IMR-90 (cell line): Measurements from ENCODE around the gene NXF1. TPM values are rescaled to one million over a fixed set of nuclear protein-coding genes. Genes with fewer than 3 reads are reported as not detected.
A peak's percentile ranks its signal among the peaks of the same experiment; 100 is the strongest.

Experiments used
- ATAC-seq: fragments of 200-7000 bp; cut with Tn5 transposase; 2 replicates; pipeline ENCODE4 v1.9.1; 2020; ENCODE audit warnings: low read depth, mild to moderate bottlenecking, moderate library complexity
- BruUV-seq: library from RNA; stranded (reverse); fragments of 400-500 nt; replicated peaks from 2 replicates; lab custom pipeline; 2021; lab: Mats Ljungman, UMichigan
- CTCF ChIA-PET: fragments of 300-600 bp; formaldehyde crosslinking; extraction: SDS; loops from one replicate; lab custom pipeline; 2021; ENCODE audit warnings: antibody characterized with exemption; lab: Yijun Ruan, JAX
- POLR2A ChIA-PET: fragments of 300-600 bp; sonication (Branson Sonifier 250); formaldehyde crosslinking; loops from one replicate; lab custom pipeline; 2022; ENCODE audit warnings: antibody characterized with exemption; ENCODE audit not compliant: unreplicated experiment; lab: Charles Lee
- DNase-seq: peaks from one replicate; pipeline ENCODE4 v3.0.0; 2013
- H2AFZ ChIP-seq: replicated peaks from 2 replicates; pipeline ENCODE3; 2013; ENCODE audit warnings: low read length, mild to moderate bottlenecking; ENCODE audit not compliant: poor library complexity
- H2AK5ac ChIP-seq: 2 replicates; pipeline ENCODE4 v1.6.1; 2013; ENCODE audit warnings: low read depth, low read length, inconsistent platforms
- H2AK9ac ChIP-seq: replicated peaks from 2 replicates; pipeline ENCODE3; 2013; ENCODE audit warnings: mild to moderate bottlenecking, low read depth, low read length, moderate library complexity; ENCODE audit not compliant: poor library complexity
- H2BK120ac ChIP-seq: 2 replicates; pipeline ENCODE4 v1.6.1; 2013; ENCODE audit warnings: low read depth, low read length, inconsistent platforms
- H2BK15ac ChIP-seq: 3 replicates; pipeline ENCODE4 v1.6.1; 2013; ENCODE audit warnings: low read depth, low read length, inconsistent platforms
- H2BK20ac ChIP-seq: 2 replicates; pipeline ENCODE4 v1.6.1; 2013; ENCODE audit warnings: low read depth, mild to moderate bottlenecking, inconsistent platforms, low read length, moderate library complexity
- H2BK5ac ChIP-seq: 2 replicates; pipeline ENCODE4 v1.6.1; 2013; ENCODE audit warnings: mild to moderate bottlenecking, low read depth, low read length, inconsistent platforms; ENCODE audit not compliant: poor library complexity, severe bottlenecking
- H3K14ac ChIP-seq: replicated peaks from 2 replicates; pipeline ENCODE4 v1.6.1; 2013; ENCODE audit warnings: low read depth, low read length, inconsistent platforms
- H3K18ac ChIP-seq: 2 replicates; pipeline ENCODE4 v1.6.1; 2013; ENCODE audit warnings: low read depth, low read length, control low read depth
- H3K23ac ChIP-seq: 2 replicates; pipeline ENCODE4 v1.6.1; 2013; ENCODE audit warnings: low read depth, low read length, inconsistent platforms
- H3K27ac ChIP-seq: 2 replicates; pipeline ENCODE4 v1.5.1; 2013; ENCODE audit warnings: mild to moderate bottlenecking, control low read depth, low read length; ENCODE audit not compliant: insufficient read depth
- H3K27me3 ChIP-seq: 2 replicates; pipeline ENCODE4 v1.6.1; 2013; ENCODE audit warnings: low read length; ENCODE audit not compliant: control insufficient read depth, insufficient read depth
- H3K36me3 ChIP-seq: 2 replicates; pipeline ENCODE4 v1.6.1; 2013; ENCODE audit warnings: low read length, mixed read lengths; ENCODE audit not compliant: control insufficient read depth, insufficient read depth
- H3K4ac ChIP-seq: 2 replicates; pipeline ENCODE4 v1.6.1; 2013; ENCODE audit warnings: low read depth, low read length, inconsistent platforms
- H3K4me1 ChIP-seq: 2 replicates; pipeline ENCODE4 v1.6.1; 2013; ENCODE audit warnings: low read length, mixed read lengths; ENCODE audit not compliant: control insufficient read depth, insufficient read depth
- H3K4me2 ChIP-seq: 2 replicates; pipeline ENCODE4 v1.6.1; 2013; ENCODE audit warnings: low read depth, mild to moderate bottlenecking, control low read depth, low read length, moderate library complexity
- H3K4me3 ChIP-seq: 2 replicates; pipeline ENCODE4 v1.5.1; 2013; ENCODE audit warnings: low read depth, mild to moderate bottlenecking, control low read depth, low read length, moderate library complexity; ENCODE audit not compliant: insufficient read depth
- H3K56ac ChIP-seq: 2 replicates; pipeline ENCODE4 v1.6.1; 2013; ENCODE audit warnings: low read length, inconsistent platforms; ENCODE audit not compliant: insufficient read depth; ENCODE audit errors: extremely low read depth
- H3K79me1 ChIP-seq, 2 experiments: 2 replicates each; pipeline ENCODE4 v1.6.1; 2013; ENCODE audit warnings: low read length in 2 of 2, inconsistent platforms in 1 of 2, low read depth in 1 of 2
- H3K9ac ChIP-seq: 2 replicates; pipeline ENCODE4 v1.6.1; 2013; ENCODE audit warnings: low read depth, low read length, control low read depth
- H3K9me1 ChIP-seq: 2 replicates; pipeline ENCODE4 v1.6.1; 2013; ENCODE audit warnings: low read length, inconsistent platforms; ENCODE audit not compliant: insufficient read depth
- H3K9me3 ChIP-seq: 2 replicates; pipeline ENCODE4 v1.6.1; 2013; ENCODE audit warnings: low read length; ENCODE audit not compliant: control insufficient read depth, insufficient read depth
- H4K20me1 ChIP-seq: 2 replicates; pipeline ENCODE4 v1.6.1; 2013; ENCODE audit warnings: low read length, inconsistent platforms; ENCODE audit not compliant: insufficient read depth
- H4K5ac ChIP-seq: 2 replicates; pipeline ENCODE4 v1.6.1; 2013; ENCODE audit warnings: mild to moderate bottlenecking, low read depth, low read length, control low read depth
- H4K8ac ChIP-seq, 2 experiments: 2 replicates each; pipeline ENCODE4 v1.6.1; 2013; ENCODE audit warnings: low read depth in 2 of 2, low read length in 2 of 2, control low read depth in 1 of 2, inconsistent platforms in 1 of 2
- H4K91ac ChIP-seq: 2 replicates; pipeline ENCODE4 v1.6.1; 2013; ENCODE audit warnings: low read depth, low read length, inconsistent platforms; ENCODE audit not compliant: insufficient read depth
- BHLHE40 ChIP-seq: fragments of 150-350 bp; IDR thresholded peaks from 2 replicates; pipeline ENCODE4 v1.6.1; 2016; ENCODE audit warnings: mild to moderate bottlenecking, low read depth, low read length
- CEBPB ChIP-seq: IDR thresholded peaks from 2 replicates; pipeline ENCODE4 v1.6.1; 2012; ENCODE audit warnings: low read depth, low read length, improper control_type of control experiment
- CHD1 ChIP-seq: IDR thresholded peaks from 2 replicates; pipeline ENCODE4 v1.6.1; 2012; ENCODE audit warnings: low read depth, low read length, improper control_type of control experiment
- CTCF ChIP-seq: conservative IDR thresholded peaks from 2 replicates; pipeline ENCODE4 v1.5.1; 2012; ENCODE audit warnings: mild to moderate bottlenecking, low read depth, low read length, improper control_type of control experiment
- MAFK ChIP-seq: IDR thresholded peaks from 2 replicates; pipeline ENCODE4 v1.6.1; 2012; ENCODE audit warnings: low read depth, low read length, improper control_type of control experiment
- MAZ ChIP-seq: IDR thresholded peaks from 2 replicates; pipeline ENCODE4 v1.6.1; 2012; ENCODE audit warnings: low read depth, mild to moderate bottlenecking, low read length, improper control_type of control experiment, moderate library complexity, borderline replicate concordance
- NFE2L2 ChIP-seq: fragments of 150-350 bp; IDR thresholded peaks from 2 replicates; pipeline ENCODE4 v1.6.1; 2016; ENCODE audit warnings: low read depth, mild to moderate bottlenecking, low read length
- POLR2A ChIP-seq: IDR thresholded peaks from 2 replicates; pipeline ENCODE4 v1.6.1; 2012; ENCODE audit warnings: mild to moderate bottlenecking, low read depth, low read length
- RCOR1 ChIP-seq: IDR thresholded peaks from 2 replicates; pipeline ENCODE4 v1.6.1; 2012; ENCODE audit warnings: mild to moderate bottlenecking, low read length, improper control_type of control experiment; ENCODE audit not compliant: insufficient replicate concordance
- WGBS, 2 experiments: methylation state at CpG; one replicate each; pipeline versions ENCODE4 v1.1.5 to v1.1.7; 2013; ENCODE audit warnings: missing lambda C conversion rate in 2 of 2; ENCODE audit not compliant: insufficient read length in 1 of 2; ENCODE audit errors: extremely low coverage in 2 of 2; 5-methylcytosine and 5-hydroxymethylcytosine counted together
- dilution Hi-C: fragments of 300-500 bp; cut with HindIII; formaldehyde crosslinking; loops from one replicate; pipeline ENCODE4 v1.14.3; 2018; ENCODE audit warnings: low sequenced_read_pairs; ENCODE audit not compliant: unreplicated experiment
- in situ Hi-C: fragments of 300-500 bp; cut with MboI; formaldehyde crosslinking; loops from 3 replicates; pipeline ENCODE4 v1.14.3; 2019; ENCODE audit warnings: low sequenced_read_pairs, inconsistent platforms, mixed read lengths
- intact Hi-C: fragments of 100-400 bp; cut with micrococcal nuclease; formaldehyde crosslinking; loops from 2 replicates; pipeline ENCODE4 v1.10.0; 2022
- polyA plus RNA-seq, 3 experiments: library from polyadenylated mRNA; depleted of rRNA; stranded (reverse); fragments of >200 nt; gene quantifications; 2 replicates each; pipeline ENCODE4 v1.2.3, GENCODE V29; 2012; ENCODE audit warnings: low replicate concordance in 1 of 3
- total RNA-seq: library from RNA; depleted of rRNA; stranded (reverse); fragments of >200 nt; gene quantifications from 2 replicates; pipeline ENCODE4 v1.2.3, GENCODE V29; 2012

The NXF1 gene
- total and polyA plus RNA-seq, 2 of the 4 experiments (the other 2 are of a cell fraction) = 26.3 to 97.4 TPM

- Histone ChIP-seq H3K27ac (peak overlapping the region; percentile 71), H4K20me1 (peaks cover 22% of the 10 kb centered on the region), H2AK9ac (peak overlapping the region; percentile 99), H2BK20ac (no peak overlapping the region), H2AK5ac (peak overlapping the region; percentile 65), H4K8ac (peak overlapping the region in 1 of 2 experiments; percentile 10; a peak in 2 of 4 replicates), H3K79me1 (peaks cover 26 to 62% of the 10 kb centered on the region in 2 experiments), H3K23ac (peak overlapping the region; percentile 78), H2AFZ (peak overlapping the region; percentile 99), H3K36me3 (peaks cover 36% of the 10 kb centered on the region), H3K4me3 (peak overlapping the region; percentile 82), H3K4ac (peak overlapping the region; percentile 68), H2BK15ac (no peak overlapping the region), H3K14ac (peak overlapping the region; percentile 80), H3K9ac (peak overlapping the region; percentile 81), H3K9me3 (no peaks in the 10 kb centered on the region), H4K5ac (peak overlapping the region; percentile 8; the same call in 1 of the 2 replicates), H4K91ac (peak overlapping the region; percentile 23; the same call in 1 of the 2 replicates), H3K18ac (peak overlapping the region; percentile 19), H2BK5ac (peak overlapping the region; percentile 63), H3K27me3 (no peaks in the 10 kb centered on the region), H3K9me1 (peaks cover 26% of the 10 kb centered on the region), H3K4me2 (peak overlapping the region; percentile 89), H3K4me1 (peaks cover 26% of the 10 kb centered on the region), H3K56ac (peak overlapping the region; percentile 78), H2BK120ac (no peak overlapping the region)
- DNase-seq (peak; percentile 55), ATAC-seq (peak; percentile 21)
- 3% methylated on average over 5 of the region's 14 CpGs; no CpG with 5 or more reads in 1 of the 2 experiments for WGBS, 2 experiments
- ChIA-PET POLR2A (no interaction called here), CTCF (no interaction called here)
- TF ChIP-seq POLR2A (no peak), MAZ (no peak), CHD1 (no peak; the same call in 1 of the 2 replicates), NFE2L2 (no peak), CEBPB (no peak), MAFK (no peak), CTCF (no peak), RCOR1 (no peak), BHLHE40 (no peak)
- in situ Hi-C loops = no loop called here
- dilution Hi-C loops = no loop called here
- intact Hi-C loops = loop anchor here (2.0 kb wide), 1 partner anchor 14 kb away; no protein-coding TSS in a partner anchor
- TSS peak; percentile 55 for BruUV-seq
Measured at GRCh38 chr11:62804310-62805075, 747 bp downstream of the NXF1 start.
